HG03025 (cell line): ENCODE measurements around the gene DNAI2.
"Not testable (repeated sequence)": the region's sequence is repeated elsewhere in the genome, so short reads cannot be mapped to it uniquely, and the experiment has no call there.

Source experiments
- ATAC-seq: cut with Tn5 transposase; IDR thresholded peaks from one replicate; pipeline ENCODE4 v1.9.1; 2021; ENCODE audit warnings: mild to moderate bottlenecking, moderate library complexity; ENCODE audit not compliant: unreplicated experiment, low FRiP score

The DNAI2 gene

DNA sequence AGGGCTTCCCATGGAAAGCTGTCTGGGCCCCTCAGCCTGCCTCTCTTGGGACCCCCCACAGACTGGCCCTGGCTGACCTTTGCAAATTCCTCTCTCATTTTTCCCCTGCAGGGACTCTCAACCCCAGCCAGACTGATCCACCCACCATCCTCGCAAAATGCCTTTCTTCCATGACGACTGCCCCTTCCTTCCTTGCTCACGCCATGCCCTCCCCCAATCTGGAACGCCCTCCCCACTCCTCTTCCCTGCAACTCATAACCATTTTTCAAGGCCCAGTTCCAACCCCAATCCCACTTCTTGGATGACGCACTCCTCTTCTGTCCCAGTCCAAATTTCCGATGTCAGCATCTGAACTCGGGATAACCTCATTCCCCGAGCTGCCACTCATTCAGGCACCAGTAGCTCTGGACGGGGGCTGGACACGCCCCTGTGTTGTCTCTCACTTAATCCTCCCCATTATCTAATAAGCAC, 1.3 kb upstream of the DNAI2 start:
- ATAC-seq = no peak

DNA sequence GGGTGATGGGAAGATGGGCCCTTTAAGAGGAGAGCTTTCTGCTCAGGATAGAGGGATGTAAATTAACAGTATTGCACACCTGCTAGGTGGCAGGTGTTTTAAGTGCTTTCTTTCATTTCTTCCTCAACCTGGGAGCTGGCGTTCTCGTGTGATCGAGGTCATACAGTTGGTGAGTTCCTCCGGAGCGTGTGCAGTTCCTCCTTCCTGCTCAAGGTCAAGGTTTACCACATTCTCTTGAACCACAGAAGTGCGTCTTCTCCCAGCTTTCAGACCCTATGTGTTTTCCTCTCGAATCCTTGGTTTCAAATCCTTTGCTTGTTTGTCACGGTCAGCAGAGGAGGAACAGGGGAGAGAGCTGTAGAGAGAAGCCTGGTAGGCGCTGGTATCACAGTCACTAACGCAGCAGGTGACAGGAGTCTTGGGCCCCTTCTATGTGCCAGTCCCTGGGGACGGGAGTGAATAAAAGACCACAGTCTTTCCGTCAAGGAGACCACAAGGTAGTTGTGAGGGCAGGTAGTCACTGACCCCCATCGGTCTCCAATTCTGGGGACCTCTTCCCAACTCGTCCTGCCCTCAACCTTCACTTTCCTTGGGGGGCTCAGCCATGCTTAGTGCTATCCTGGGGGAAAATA, 791 bp downstream of the DNAI2 start:
- no peak for ATAC-seq

DNA sequence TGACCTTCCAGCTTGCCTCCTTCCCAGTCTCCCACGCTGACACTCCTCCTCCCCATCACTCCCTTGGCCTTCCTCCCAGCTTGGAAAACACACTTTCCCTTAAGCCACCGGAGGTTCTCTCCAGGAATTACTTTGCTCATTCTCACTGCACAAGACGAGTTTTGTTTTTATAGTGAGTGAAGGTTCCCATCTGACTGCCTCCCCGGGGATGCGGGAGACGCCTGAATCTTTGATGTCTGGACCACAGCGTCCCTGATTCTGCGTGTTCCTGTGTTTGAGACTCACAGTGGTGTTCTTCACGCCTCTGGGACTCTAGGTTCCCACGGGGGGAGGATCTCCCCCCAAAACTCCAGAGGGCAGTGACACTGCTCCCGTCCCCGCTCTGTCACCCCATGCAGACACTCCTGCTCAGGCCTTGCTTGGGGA, 2.0 kb downstream of the DNAI2 start:
- no peak for ATAC-seq

DNA sequence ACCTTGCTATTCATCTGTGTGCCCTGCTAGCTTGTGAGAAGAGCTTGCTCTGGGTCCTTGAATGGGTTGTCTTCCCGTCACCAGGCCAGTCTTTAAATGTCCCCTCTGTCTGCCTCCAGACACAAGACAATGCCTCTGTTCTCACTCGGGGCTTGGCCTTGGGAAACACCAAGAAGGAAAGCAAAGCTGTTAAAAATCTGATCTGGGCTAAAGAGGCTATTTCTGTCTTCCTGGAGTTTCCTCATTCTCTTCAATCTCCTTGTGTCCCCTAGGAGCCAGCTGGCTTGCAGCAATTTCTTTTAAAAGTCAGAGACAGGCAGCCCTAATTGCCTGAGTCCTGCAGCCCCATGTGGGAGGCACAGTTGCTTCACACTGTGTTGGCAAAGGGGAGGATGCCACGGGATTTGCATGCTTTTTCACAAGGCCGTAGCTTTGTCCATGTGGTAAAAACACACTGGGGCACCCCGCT, 2.5 kb downstream of the DNAI2 start:
- ATAC-seq = no peak

DNA sequence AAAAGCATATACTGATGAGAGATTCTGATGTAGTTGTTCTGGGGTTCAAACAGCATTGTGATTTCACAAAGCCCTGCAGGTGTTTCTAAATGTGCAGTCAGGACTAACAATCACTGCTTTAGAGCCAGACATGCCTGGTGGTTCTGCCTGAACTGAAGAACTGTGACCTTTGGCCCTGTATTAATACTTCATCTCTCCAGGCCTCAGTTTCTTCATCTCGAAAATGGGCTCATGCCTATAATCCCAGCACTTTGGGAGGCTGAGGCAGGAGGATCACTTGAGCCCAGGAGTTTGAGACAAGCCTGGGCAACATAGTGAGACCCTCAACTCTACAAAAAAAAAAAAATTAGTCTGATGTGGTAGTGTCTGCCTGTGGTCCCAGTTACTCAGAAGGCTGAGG, 3.9 kb downstream of the DNAI2 start:
- ATAC-seq = no peak

DNA sequence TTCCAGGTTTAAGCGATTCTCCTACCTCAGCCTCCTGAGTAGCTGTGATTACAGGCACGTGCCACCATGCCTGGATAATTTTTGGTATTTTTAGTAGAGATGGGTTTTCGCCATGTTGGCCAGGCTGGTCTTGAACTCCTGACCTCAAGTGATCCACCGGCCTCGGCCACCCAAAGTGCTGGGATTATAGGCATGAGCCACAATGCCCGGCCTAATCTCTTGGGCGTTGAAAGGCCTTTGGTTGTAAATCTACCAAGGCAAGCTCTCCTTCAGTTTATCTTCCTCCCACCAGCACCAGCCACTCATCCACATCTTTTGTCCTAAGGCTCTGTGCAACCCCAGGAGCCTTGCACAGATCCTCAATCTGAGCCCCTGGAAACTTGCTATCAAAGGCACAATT, 5.6 kb downstream of the DNAI2 start:
- ATAC-seq = not testable (repeated sequence)

DNA sequence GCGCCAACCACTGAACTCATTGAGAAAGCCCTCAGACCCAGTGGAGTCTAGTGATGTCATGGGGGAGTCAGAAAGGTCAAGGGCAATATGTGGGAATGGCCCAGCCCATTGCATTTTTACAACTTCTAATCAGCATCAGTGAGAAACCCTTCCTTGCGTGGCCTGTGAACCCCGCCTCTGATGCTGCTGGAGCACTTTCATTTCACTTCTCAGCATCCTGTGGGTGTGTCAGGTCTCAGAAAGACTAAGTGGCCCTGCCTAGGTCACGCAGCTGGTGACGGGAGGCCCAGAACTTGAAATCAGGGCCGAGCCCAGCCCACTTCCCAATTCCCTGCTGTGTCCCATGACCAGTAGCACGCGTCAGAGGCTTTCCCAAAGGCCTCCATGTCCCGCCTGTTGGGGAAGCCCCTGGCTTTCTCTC, 6.1 kb downstream of the DNAI2 start:
- no peak for ATAC-seq

DNA sequence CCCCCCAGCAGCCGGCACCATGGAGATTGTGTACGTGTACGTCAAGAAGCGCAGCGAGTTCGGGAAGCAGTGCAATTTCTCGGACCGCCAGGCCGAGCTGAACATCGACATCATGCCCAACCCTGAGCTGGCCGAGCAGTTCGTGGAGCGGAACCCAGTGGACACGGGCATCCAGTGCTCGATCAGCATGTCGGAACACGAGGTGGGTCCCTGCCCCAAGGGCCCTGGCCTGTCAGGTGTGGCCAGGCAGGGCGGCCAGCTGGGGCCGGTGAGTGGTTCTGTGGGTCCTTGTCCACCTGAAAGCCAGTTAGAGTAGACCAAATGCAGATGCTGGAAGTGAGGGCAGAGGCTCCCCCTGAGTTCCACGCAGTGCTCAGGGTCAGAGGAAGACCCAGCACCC, 7.8 kb downstream of the DNAI2 start:
- no peak for ATAC-seq

DNA sequence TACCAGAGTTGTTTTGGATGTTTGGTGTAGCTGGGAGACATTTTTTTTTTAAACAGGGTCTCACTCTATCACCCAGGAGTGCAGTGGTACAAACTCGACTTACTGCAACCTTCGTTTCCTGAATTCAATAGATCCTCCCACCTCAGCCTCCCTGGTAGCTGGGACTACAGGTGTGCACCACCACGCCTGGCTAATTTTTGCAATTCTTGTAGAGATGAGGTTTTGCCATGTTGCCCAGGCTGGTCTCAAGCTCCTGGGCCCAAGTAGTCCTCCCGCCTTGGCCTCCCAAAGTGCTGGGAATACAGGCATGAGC, 8.2 kb downstream of the DNAI2 start:
- not testable (repeated sequence) for ATAC-seq

DNA sequence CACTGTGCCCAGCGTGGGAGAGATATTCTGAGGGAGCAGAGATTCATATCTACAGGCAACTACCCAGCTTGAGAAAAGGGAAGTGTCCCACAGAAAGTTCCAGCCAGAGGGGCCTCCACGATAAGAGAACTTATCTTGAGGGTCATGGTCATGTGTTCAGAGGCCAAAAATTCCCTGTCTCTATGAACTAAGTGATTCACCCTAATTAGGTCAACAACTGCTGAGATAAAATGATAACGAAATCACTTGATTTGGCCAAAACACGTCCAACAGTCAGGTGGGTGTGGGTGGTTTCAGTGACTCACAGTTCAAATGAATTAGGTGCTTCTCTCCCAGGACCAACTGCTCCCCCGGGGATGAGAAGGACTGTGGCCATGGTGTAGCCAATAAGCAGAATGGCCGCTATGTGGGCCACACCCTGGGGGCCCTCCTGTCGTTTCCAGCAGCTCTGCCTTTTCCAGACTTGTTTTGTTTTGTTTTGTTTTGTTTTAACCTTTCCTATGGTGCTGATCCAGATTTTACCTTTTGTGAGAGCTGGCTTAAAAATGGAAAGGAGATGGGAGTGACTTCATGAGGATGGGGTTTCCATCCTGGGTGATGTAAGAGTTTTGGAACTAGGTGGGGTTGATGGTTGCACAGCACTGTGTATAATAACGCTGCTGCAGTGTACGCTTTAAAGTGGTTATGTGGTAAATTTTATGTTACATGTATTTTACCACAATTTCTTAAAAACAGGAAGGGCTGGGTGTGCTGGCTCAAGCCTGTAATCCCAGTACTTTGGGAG, 8.7 kb downstream of the DNAI2 start:
- no peak for ATAC-seq

DNA sequence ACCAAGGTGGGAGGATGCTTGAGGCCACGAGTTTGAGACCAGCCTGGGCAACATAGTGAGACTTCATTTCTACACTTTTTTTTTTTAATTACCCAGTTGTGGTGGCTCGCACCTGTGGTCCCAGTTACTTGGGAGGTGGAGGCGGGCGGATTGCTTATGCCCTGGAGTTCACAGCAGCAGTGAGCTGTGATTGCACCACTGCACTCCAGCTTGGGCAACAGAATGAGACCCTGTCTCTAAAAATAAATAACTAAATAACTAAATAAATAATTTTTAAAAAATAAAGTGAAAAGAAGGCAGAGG, 9.3 kb downstream of the DNAI2 start:
- no peak for ATAC-seq

DNA sequence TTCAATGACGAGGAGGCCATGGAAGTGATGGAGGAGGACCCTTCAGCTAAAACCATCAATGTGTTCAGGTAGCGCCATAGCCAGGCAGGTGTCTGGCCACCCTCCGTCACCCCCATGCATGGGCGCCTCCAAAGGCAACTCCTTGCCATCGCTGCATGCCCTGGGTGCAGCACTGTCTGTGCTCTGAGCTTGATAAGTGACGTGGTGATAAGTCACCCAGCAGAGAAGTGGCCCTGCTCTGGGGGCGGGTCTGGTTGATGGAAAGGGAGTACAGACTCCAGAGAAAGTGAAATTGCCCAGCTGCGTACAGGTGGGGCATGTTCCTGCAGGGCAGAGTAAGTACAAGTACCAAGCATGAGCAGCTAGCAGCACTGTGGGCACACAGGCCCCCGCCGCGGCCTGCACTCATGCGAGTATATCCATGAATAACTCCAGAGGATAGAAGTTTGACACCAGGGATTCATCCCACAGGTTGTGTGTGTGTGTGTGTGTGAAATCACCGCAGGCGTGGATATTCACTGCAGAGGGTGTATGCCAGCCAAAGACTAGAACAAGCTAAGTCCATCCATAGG, 13.1 kb downstream of the DNAI2 start:
- no peak for ATAC-seq

DNA sequence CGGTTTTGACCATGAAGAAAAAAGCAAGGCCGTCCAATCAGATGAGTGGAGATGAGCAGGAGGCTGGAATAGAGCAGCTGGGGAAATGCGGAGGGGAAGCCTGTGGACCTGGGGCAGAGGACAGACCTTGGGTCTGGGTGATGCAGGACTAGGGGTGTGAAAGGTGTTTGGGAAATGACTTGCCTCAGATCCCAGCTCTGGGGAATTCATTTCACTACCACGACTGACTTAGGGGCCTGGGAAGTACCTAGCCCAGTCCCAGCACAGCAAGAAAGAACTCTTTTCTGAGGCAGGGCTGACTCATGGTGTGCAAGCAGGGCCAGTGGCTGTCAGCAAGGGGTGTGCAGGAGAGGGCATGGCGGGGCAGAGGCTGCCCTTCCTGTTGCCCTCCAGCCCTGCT, 14.8 kb downstream of the DNAI2 start:
- ATAC-seq = no peak

DNA sequence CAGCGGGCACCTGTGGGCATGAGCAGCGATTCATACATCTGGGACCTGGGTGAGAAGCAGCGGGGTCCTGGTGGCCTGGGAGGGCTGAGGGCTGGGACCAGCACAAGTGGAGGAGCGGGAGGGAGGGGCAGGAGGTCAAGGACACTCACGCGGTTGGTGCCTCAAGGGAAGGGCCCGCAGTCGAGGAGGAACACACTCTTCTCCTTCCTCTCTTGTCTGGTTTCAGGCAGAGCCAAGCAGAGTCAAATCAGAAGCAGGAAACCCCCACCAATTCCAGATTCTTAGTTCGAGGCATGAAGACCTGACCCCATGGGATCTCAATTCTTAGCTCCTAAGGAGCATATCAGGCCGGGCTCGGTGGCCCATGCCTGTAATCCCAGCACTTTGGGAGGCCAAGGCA, 15.7 kb downstream of the DNAI2 start:
- ATAC-seq = no peak

DNA sequence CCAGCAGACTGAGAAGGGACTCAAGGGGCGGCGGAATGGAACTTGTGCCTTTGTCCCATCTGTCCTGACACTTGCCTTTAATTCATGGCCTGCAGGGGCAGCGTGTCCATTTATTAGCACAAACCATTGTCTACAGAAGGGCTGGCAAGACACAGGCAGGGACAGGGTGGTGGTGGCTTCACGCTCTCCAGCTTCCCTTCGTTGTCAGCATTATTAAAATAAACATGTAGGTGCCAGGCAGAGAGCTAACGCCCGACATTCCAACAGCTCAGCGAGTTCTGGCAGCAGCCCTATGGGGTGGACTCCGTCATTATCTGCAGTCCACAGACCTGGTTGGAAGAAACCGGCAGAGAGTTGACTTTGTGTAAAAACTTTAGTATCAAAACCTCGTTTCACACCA, 16.3 kb downstream of the DNAI2 start:
- no peak for ATAC-seq

DNA sequence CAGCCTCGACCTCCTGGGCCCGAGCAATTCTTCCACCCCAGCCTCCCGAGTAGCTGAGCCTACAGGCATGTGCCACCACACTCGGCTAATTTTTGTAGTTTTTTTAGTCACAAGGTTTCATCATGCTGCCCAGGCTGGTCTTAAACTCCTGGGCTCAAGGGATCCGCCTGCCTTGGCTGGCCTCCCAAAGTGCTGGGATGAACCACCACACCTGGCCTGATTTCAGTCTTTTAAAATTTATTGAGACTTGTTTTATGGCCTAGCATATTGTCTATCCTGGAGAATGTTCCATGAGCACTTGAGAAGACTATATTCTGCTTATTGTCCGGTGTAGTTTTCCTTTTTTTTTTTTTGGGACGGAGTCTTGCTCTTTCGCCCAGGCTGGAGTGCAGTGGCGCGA, 18.5 kb downstream of the DNAI2 start:
- ATAC-seq = no peak

DNA sequence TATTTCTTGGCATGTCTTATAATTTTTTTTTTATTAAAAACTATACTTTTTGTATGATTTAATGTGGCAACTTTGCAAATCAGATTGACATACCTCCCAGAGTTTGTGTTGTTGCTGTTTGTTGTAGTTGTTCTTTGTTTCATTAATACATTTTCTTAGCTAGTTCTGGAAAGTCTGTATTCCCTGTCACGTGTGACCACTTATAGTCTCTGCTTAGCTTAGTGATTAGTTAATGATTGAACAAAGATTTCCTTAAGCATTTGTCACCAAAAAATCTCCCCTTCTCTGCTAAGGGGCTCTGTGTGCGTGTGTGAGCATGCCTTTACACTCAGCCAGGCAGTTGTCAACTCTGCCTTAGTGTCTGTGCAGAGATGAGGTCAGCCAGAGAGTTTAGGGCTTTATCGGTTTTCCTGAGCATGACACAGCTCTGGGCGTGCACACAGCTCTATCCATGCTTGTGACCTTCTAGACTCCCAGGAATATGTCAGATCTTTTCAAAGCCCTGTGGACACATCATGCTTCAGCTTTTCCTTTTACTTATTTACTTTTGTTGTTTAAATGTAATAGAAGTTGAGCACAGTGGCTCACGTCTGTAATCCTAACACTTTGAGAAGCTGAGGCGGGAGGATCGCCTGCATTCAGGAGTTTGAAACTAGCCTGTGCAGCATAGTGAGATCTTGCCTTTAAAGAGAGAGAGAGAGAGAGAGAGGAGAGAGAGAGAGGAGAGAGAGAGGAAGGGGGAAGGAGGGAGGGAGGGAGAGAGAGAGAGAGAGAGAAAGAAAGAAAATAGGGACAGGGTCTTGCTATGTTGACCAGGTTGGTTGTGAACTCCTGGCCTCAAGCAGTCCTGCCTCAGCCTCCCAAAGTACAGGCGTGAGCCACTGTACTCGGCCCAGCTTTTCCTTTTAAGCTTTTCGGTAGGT, 21.9 kb downstream of the DNAI2 start:
- no peak for ATAC-seq

DNA sequence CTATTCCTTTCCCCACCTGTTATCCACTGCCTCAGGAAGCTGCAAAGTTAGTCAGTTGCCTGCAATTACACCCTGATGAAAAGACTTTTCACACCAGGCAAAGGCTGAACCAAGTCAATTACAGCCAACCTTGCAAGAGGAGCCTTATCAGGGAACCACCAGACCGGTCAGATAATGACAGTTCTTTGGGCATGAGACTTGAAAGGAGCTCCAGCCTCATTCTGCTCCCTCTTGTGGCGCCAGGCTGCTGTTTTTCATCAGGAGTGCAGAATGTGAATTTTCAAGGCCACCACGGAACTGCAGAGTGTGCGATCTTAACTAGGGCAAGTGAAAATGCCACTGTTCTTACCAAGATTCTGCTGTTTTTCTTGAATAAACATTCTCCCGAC, 22.5 kb downstream of the DNAI2 start:
- no peak for ATAC-seq

DNA sequence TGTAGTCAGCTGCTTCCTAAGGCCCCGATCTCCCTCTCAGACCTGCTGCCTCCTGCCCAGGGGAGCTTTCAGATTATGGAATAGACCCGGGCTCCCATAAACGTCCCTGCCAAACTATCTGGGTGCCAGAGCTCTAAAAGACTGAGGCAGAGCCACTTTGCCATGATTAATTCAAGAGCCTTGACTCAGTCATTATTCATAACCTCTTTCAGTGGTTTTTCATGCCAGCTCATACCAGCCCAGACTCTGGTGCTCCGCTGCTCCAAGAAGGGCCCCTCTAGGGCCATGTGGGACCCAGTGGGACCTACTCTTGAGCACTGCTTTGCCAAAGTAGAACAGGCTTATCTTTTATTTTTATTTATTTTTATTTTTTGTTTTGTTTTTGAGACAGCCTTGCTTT, 23.9 kb downstream of the DNAI2 start:
- ATAC-seq = no peak

DNA sequence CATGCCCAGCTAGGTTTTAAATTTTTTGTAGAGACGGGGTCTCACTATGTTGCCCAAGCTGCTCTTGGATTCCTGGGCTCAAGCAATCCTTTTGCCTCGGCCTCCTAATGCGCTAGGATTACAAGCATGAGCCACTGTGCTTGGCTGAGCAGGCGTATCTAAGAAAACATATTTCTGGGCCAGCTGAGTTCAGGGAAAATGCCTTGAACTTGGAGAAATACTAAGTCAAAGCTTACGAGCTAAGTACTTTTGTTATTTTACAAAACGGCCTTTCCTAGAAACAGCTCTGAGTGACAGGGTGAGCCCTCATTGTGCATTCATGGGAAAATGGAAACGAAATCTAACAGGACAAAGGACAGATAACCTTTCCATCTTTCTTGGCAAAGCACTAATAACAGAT, 24.7 kb downstream of the DNAI2 start:
- ATAC-seq = no peak
